ENCODE data around the gene CALD1. TPM values are rescaled to one million over a fixed set of nuclear protein-coding genes. Genes with fewer than 3 reads are reported as not detected.

Gene CALD1
- total and polyA plus RNA-seq, 4 donors = 48.0 to 226 (median 95.2) TPM

DNA sequence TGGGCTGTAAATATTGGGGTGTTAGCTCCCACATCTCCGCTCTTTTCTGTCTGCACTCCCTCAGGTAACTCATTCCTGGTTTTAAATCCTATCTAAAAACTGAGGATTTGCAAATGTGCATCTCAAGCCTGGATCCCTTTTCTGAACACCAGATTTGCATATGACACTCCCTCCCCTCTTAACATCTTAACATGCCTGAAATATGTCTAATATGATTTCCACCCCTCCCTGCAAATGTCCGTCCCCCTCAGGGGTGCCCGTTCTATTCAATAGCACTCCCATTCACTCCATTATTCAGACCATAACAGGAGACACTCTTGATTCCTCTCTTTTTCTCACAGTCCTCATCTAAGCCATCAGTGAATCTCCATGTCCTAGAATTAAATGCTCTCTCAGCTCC lies 8.3 kb upstream of the CALD1 start:
- H3K9me3 ChIP-seq (ENCODE audit: control insufficient read depth in 4 of 4, low read length in 3 of 4) = no peaks in the 10 kb centered on the region
- WGBS = 90% methylated on average over 3 of the region's 3 CpGs
- no peaks in the 10 kb centered on the region for H3K27me3 ChIP-seq (ENCODE audit: control insufficient read depth in 4 of 4, insufficient read depth in 4 of 4, low read length in 3 of 4)
- no peaks in the 10 kb centered on the region for H3K4me1 ChIP-seq (ENCODE audit: control insufficient read depth in 4 of 4, insufficient read depth in 4 of 4, low read length in 3 of 4)
- no peaks in the 10 kb centered on the region for H3K36me3 ChIP-seq (ENCODE audit: control insufficient read depth in 4 of 4, insufficient read depth in 3 of 4, low read depth in 1 of 4, low read length in 3 of 4)
- no peak for DNase-seq (ENCODE audit: low spot score)
- H3K9ac ChIP-seq (ENCODE audit: low read depth in 1 of 2, low read length in 2 of 2) = no peak overlapping the region
- H3K4me3 ChIP-seq (ENCODE audit: low read depth in 1 of 3, low read length in 3 of 3) = no peak overlapping the region
- TF ChIP-seq NR2F2 (IDR thresholded peaks at IDR 0.05) (no peak), RAD21 (IDR thresholded peaks at IDR 0.05) (no peak), HNF4A (conservative IDR thresholded peaks at IDR 0.05) (no peak), TAF1 (conservative IDR thresholded peaks at IDR 0.05) (no peak), HNF4G (IDR thresholded peaks at IDR 0.05) (no peak), SP1 (IDR thresholded peaks at IDR 0.05) (no peak), YY1 (IDR thresholded peaks at IDR 0.05) (no peak), RXRA (IDR thresholded peaks at IDR 0.05) (no peak)
- TF ChIP-seq, protein P1, sequence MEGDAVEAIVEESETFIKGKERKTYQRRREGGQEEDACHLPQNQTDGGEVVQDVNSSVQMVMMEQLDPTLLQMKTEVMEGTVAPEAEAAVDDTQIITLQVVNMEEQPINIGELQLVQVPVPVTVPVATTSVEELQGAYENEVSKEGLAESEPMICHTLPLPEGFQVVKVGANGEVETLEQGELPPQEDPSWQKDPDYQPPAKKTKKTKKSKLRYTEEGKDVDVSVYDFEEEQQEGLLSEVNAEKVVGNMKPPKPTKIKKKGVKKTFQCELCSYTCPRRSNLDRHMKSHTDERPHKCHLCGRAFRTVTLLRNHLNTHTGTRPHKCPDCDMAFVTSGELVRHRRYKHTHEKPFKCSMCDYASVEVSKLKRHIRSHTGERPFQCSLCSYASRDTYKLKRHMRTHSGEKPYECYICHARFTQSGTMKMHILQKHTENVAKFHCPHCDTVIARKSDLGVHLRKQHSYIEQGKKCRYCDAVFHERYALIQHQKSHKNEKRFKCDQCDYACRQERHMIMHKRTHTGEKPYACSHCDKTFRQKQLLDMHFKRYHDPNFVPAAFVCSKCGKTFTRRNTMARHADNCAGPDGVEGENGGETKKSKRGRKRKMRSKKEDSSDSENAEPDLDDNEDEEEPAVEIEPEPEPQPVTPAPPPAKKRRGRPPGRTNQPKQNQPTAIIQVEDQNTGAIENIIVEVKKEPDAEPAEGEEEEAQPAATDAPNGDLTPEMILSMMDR (IDR thresholded peaks at IDR 0.05; ENCODE audit: low read depth, low read length, missing input control) = no peak
- TF ChIP-seq, protein P2, sequence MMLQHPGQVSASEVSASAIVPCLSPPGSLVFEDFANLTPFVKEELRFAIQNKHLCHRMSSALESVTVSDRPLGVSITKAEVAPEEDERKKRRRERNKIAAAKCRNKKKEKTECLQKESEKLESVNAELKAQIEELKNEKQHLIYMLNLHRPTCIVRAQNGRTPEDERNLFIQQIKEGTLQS (IDR thresholded peaks at IDR 0.05) = no peak
- no peak overlapping the region for H3K27ac ChIP-seq (ENCODE audit: low read depth in 1 of 2, low read length in 2 of 2)

DNA sequence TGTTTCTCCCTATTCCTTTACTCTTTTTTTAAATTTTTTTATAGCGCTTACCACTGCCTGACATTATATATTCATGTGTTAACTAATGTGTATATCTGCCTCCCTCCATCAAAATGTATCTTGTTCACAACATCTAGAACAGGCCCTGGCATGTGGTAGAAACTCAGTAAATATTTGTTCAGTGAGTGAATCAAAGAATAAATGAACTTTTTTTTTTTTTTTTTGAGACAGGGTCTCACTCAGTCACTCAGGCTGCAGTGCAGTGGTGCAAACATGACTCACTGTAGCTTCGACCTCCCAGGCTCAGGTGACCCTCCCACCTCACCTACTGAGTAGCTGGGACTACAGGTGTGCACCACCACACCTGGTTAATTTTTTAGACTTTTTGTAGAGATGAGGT lies 7.5 kb upstream of the CALD1 start:
- no peaks in the 10 kb centered on the region for H3K36me3 ChIP-seq (ENCODE audit: control insufficient read depth in 4 of 4, insufficient read depth in 3 of 4, low read depth in 1 of 4, low read length in 3 of 4)
- no peaks in the 10 kb centered on the region for H3K9me3 ChIP-seq (ENCODE audit: control insufficient read depth in 4 of 4, low read length in 3 of 4)
- no peak overlapping the region for H3K27ac ChIP-seq (ENCODE audit: low read depth in 1 of 2, low read length in 2 of 2)
- DNase-seq (ENCODE audit: low spot score) = no peak
- no peaks in the 10 kb centered on the region for H3K4me1 ChIP-seq (ENCODE audit: control insufficient read depth in 4 of 4, insufficient read depth in 4 of 4, low read length in 3 of 4)
- H3K4me3 ChIP-seq (ENCODE audit: low read depth in 1 of 3, low read length in 3 of 3) = no peak overlapping the region
- no peaks in the 10 kb centered on the region for H3K27me3 ChIP-seq (ENCODE audit: control insufficient read depth in 4 of 4, insufficient read depth in 4 of 4, low read length in 3 of 4)
- H3K9ac ChIP-seq (ENCODE audit: low read depth in 1 of 2, low read length in 2 of 2) = no peak overlapping the region
- TF ChIP-seq FOXA2 (IDR thresholded peaks at IDR 0.05) (no peak), HNF4A (conservative IDR thresholded peaks at IDR 0.05) (no peak), SP1 (IDR thresholded peaks at IDR 0.05) (no peak), JUND (IDR thresholded peaks at IDR 0.05) (no peak), RAD21 (IDR thresholded peaks at IDR 0.05) (no peak), RXRA (IDR thresholded peaks at IDR 0.05) (no peak), FOXA1 (IDR thresholded peaks at IDR 0.05) (no peak), NR2F2 (IDR thresholded peaks at IDR 0.05) (no peak), YY1 (IDR thresholded peaks at IDR 0.05) (no peak), EGR1 (IDR thresholded peaks at IDR 0.05; ENCODE audit: low read depth in 2 of 2) (no peak), GABPA (IDR thresholded peaks at IDR 0.05 in 1 of 2, conservative IDR thresholded peaks at IDR 0.05 in 1 of 2) (no peak), TAF1 (conservative IDR thresholded peaks at IDR 0.05) (no peak), HNF4G (IDR thresholded peaks at IDR 0.05) (no peak)
- TF ChIP-seq, protein P1 (IDR thresholded peaks at IDR 0.05; ENCODE audit: low read depth, low read length, missing input control) = no peak
- TF ChIP-seq, protein P3, sequence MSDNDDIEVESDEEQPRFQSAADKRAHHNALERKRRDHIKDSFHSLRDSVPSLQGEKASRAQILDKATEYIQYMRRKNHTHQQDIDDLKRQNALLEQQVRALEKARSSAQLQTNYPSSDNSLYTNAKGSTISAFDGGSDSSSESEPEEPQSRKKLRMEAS (IDR thresholded peaks at IDR 0.05) = no peak
- TF ChIP-seq, protein P4, sequence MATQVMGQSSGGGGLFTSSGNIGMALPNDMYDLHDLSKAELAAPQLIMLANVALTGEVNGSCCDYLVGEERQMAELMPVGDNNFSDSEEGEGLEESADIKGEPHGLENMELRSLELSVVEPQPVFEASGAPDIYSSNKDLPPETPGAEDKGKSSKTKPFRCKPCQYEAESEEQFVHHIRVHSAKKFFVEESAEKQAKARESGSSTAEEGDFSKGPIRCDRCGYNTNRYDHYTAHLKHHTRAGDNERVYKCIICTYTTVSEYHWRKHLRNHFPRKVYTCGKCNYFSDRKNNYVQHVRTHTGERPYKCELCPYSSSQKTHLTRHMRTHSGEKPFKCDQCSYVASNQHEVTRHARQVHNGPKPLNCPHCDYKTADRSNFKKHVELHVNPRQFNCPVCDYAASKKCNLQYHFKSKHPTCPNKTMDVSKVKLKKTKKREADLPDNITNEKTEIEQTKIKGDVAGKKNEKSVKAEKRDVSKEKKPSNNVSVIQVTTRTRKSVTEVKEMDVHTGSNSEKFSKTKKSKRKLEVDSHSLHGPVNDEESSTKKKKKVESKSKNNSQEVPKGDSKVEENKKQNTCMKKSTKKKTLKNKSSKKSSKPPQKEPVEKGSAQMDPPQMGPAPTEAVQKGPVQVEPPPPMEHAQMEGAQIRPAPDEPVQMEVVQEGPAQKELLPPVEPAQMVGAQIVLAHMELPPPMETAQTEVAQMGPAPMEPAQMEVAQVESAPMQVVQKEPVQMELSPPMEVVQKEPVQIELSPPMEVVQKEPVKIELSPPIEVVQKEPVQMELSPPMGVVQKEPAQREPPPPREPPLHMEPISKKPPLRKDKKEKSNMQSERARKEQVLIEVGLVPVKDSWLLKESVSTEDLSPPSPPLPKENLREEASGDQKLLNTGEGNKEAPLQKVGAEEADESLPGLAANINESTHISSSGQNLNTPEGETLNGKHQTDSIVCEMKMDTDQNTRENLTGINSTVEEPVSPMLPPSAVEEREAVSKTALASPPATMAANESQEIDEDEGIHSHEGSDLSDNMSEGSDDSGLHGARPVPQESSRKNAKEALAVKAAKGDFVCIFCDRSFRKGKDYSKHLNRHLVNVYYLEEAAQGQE (IDR thresholded peaks at IDR 0.05) = no peak
- TF ChIP-seq, protein P5, sequence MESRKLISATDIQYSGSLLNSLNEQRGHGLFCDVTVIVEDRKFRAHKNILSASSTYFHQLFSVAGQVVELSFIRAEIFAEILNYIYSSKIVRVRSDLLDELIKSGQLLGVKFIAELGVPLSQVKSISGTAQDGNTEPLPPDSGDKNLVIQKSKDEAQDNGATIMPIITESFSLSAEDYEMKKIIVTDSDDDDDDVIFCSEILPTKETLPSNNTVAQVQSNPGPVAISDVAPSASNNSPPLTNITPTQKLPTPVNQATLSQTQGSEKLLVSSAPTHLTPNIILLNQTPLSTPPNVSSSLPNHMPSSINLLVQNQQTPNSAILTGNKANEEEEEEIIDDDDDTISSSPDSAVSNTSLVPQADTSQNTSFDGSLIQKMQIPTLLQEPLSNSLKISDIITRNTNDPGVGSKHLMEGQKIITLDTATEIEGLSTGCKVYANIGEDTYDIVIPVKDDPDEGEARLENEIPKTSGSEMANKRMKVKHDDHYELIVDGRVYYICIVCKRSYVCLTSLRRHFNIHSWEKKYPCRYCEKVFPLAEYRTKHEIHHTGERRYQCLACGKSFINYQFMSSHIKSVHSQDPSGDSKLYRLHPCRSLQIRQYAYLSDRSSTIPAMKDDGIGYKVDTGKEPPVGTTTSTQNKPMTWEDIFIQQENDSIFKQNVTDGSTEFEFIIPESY (IDR thresholded peaks at IDR 0.05) = no peak
- TF ChIP-seq, protein P2 (IDR thresholded peaks at IDR 0.05) = no peak
- 88% methylated on average over 2 of the region's 2 CpGs for WGBS
